Cardiac muscle cell (in vitro differentiated cells and primary cell): ENCODE data around the gene SMYD3. TPM values are rescaled to one million over a fixed set of nuclear protein-coding genes. Genes with fewer than 3 reads are reported as not detected.
A peak's percentile ranks its signal among the peaks of the same experiment; 100 is the strongest.

Experiments
- DNase-seq, 2 donors: peaks; one replicate each; pipeline versions ENCODE4 v3.0.0 to v3.0.0-alpha.2; 2010 to 2017; ENCODE audit warnings: low read depth in 1 of 2, low spot score in 1 of 2
- H3K27ac ChIP-seq: fragments of 200-600 bp; sonication (generic); 2 replicates; pipeline ENCODE4 v1.5.1; 2016
- H3K27me3 ChIP-seq: fragments of 200-600 bp; sonication (generic); 2 replicates; pipeline ENCODE4 v1.6.0; 2016; ENCODE audit warnings: control low read depth
- H3K36me3 ChIP-seq: fragments of 200-600 bp; sonication (generic); 2 replicates; pipeline ENCODE4 v1.5.1; 2016; ENCODE audit warnings: control low read depth
- H3K4me1 ChIP-seq: fragments of 200-600 bp; sonication (generic); 2 replicates; pipeline ENCODE4 v1.8.1; 2017; ENCODE audit warnings: low read depth, mild to moderate bottlenecking, mixed run types
- H3K4me3 ChIP-seq: fragments of 200-600 bp; sonication (generic); 2 replicates; pipeline ENCODE4 v1.5.1; 2016; ENCODE audit warnings: mild to moderate bottlenecking
- H3K9me3 ChIP-seq: fragments of 200-600 bp; sonication (generic); 2 replicates; pipeline ENCODE4 v1.5.1; 2017; ENCODE audit warnings: low read depth, mild to moderate bottlenecking, control low read depth
- CTCF ChIP-seq: IDR thresholded peaks from 2 replicates; pipeline ENCODE4 v1.5.1; 2012; ENCODE audit warnings: low read depth, mild to moderate bottlenecking, low read length
- polyA plus RNA-seq: library from polyadenylated mRNA; unstranded; fragments of >200 nt; fragmentation: Nextera tagmentation; extraction: Ambion mirVana; gene quantifications from 2 replicates; pipeline ENCODE4 v1.2.1, GENCODE V29; 2016
- total RNA-seq: library from RNA; depleted of rRNA; stranded (reverse); fragments of >200 nt; gene quantifications from 2 replicates; pipeline ENCODE4 v1.2.3, GENCODE V29; 2016

Gene SMYD3
- total and polyA plus RNA-seq, 2 experiments from 2014 or later: 47.2 to 50.8 TPM

GRCh38 chr1:246220495-246221065, 286.5 kb downstream of the SMYD3 start:
- Histone ChIP-seq H3K4me1 (no peaks in the 10 kb centered on the region), H3K27ac (no peak overlapping the region), H3K4me3 (no peak overlapping the region), H3K36me3 (no peaks in the 10 kb centered on the region), H3K27me3 (no peaks in the 10 kb centered on the region), H3K9me3 (no peaks in the 10 kb centered on the region)
- no peak for DNase-seq
- TF ChIP-seq CTCF: no peak

- Histone ChIP-seq H3K27ac (peak overlapping the region; percentile 50), H3K36me3 (no peaks in the 10 kb centered on the region), H3K4me1 (no peaks in the 10 kb centered on the region), H3K9me3 (no peaks in the 10 kb centered on the region), H3K27me3 (no peaks in the 10 kb centered on the region), H3K4me3 (no peak overlapping the region)
- DNase-seq: peak; percentile 11 to 61
- TF ChIP-seq CTCF: no peak
These were observed 287.5 kb downstream of the SMYD3 start for GRCh38 chr1:246219508-246220030.

GRCh38 chr1:246218686-246219085, 288.4 kb downstream of the SMYD3 start:
- Histone ChIP-seq H3K4me3 (no peak overlapping the region), H3K9me3 (no peaks in the 10 kb centered on the region), H3K36me3 (no peaks in the 10 kb centered on the region), H3K4me1 (no peaks in the 10 kb centered on the region), H3K27ac (peak overlapping the region; percentile 50), H3K27me3 (no peaks in the 10 kb centered on the region)
- DNase-seq: no peak
- no peak for TF ChIP-seq CTCF

- Histone ChIP-seq H3K36me3 (no peaks in the 10 kb centered on the region), H3K4me3 (no peak overlapping the region), H3K27me3 (no peaks in the 10 kb centered on the region), H3K4me1 (peaks cover 8% of the 10 kb centered on the region), H3K9me3 (no peaks in the 10 kb centered on the region), H3K27ac (no peak overlapping the region)
- TF ChIP-seq CTCF: no peak
- DNase-seq: no peak
These were observed 290.2 kb downstream of the SMYD3 start for GRCh38 chr1:246216906-246217305.

GRCh38 chr1:246215510-246215903, 291.6 kb downstream of the SMYD3 start:
- no peak overlapping the region for H3K27ac ChIP-seq
- no peaks in the 10 kb centered on the region for H3K27me3 ChIP-seq
- peaks cover 8% of the 10 kb centered on the region for H3K4me1 ChIP-seq
- H3K4me3 ChIP-seq: no peak overlapping the region
- no peak for TF ChIP-seq CTCF
- H3K36me3 ChIP-seq: no peaks in the 10 kb centered on the region
- H3K9me3 ChIP-seq: no peaks in the 10 kb centered on the region
- no peak for DNase-seq
